Skeletal muscle tissue (tissue), 4 donors: ENCODE measurements around the gene CBFB. TPM values are rescaled to one million over a fixed set of nuclear protein-coding genes. Genes with fewer than 3 reads are reported as not detected.

Experiments used
- H3K27ac ChIP-seq: one replicate; pipeline ENCODE4 v1.7.0; 2013; ENCODE audit warnings: mild to moderate bottlenecking, low read depth, low read length, inconsistent platforms
- H3K27me3 ChIP-seq, 3 donors: one replicate each; pipeline ENCODE4 v1.7.0; 2013; ENCODE audit warnings: low read length in 3 of 3; ENCODE audit not compliant: control insufficient read depth in 3 of 3, insufficient read depth in 3 of 3
- H3K36me3 ChIP-seq, 3 donors: one replicate each; pipeline ENCODE4 v1.7.0; 2013; ENCODE audit warnings: low read length in 3 of 3; ENCODE audit not compliant: control insufficient read depth in 3 of 3, insufficient read depth in 3 of 3
- H3K4me1 ChIP-seq, 3 donors: one replicate each; pipeline ENCODE4 v1.7.0; 2013; ENCODE audit warnings: low read length in 3 of 3, mild to moderate bottlenecking in 3 of 3; ENCODE audit not compliant: control insufficient read depth in 3 of 3, insufficient read depth in 3 of 3
- H3K4me3 ChIP-seq, 3 donors: one replicate each; pipeline ENCODE4 v1.7.0; 2013; ENCODE audit warnings: low read length in 3 of 3
- H3K9ac ChIP-seq, 3 donors: one replicate each; pipeline ENCODE4 v1.7.0; 2013; ENCODE audit warnings: low read length in 3 of 3, mild to moderate bottlenecking in 3 of 3, moderate library complexity in 2 of 3, low read depth in 1 of 3
- H3K9me3 ChIP-seq, 3 donors: one replicate each; pipeline ENCODE4 v1.7.0; 2013; ENCODE audit warnings: low read length in 3 of 3; ENCODE audit not compliant: control insufficient read depth in 3 of 3
- total RNA-seq: library from RNA; depleted of rRNA; stranded (reverse); fragments of >200 nt; gene quantifications from one replicate; pipeline ENCODE4 v1.2.3, GENCODE V29; 2014
- donor health status: Osteomylitis.

The CBFB gene
- total RNA-seq, 1 donor from 2014 or later: 33.9 TPM

DNA sequence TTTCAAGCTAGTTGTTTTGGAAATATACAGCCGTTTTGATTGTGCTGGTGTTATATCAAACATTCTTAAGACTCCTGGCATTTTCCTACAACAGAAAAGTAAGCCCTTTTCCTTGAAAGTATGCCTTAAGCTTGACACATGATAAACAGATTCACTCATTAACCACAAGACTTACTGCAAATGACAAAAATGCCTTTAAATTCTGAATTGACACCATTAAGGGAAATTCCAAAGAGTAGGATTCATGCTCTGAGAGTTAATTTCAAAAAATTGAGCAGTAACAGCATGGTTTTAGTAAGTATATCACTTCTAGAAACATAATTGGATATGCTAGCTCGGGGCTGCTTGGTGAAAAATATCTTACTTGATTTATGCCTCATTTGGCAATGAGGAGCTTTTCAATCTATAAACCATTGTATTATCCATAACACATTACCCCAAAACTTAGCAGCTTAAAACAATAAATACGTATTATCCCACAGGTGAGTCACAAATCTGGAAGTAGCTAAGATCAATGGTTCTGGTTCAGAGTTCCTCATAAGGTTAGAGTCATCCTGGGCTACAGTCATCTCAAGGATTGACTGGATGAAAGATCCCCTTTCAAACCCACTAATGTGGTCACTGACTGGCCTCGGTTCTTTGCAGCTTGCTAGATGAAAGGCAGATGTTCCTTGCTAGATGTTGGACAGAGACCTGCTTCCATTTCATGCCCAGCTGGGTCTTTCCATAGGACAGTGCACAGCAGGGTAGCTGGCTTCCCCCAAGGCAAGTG is 72.5 kb downstream of the CBFB start:
- Histone ChIP-seq H3K4me3 (no peak overlapping the region), H3K9me3 (no peaks in the 10 kb centered on the region), H3K4me1 (peaks cover 0 to 8% (median 8%) of the 10 kb centered on the region in 3 donors), H3K27me3 (no peaks in the 10 kb centered on the region), H3K36me3 (peaks cover 0 to 4% (median 0%) of the 10 kb centered on the region in 3 donors), H3K27ac (no peak overlapping the region), H3K9ac (no peak overlapping the region)

DNA sequence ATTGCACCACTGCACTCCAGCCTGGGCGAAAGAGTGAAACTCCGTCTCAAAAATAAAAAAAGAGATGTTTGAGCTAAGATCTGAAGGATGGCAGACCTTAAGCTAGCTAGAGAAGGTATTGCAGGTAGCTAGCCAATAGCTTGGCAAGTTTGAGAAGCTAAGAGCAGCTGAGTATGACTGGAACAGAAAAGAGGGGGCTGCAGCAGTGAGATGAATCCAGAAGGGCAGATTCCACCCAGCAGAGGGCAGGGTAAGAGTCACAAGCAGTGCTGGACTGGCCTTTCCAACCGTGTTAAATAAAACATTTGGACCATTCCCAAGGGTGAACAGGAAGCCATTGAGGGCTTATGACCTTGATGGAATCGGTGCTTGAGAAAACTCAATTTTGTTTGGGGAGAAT is 75.1 kb downstream of the CBFB start:
- Histone ChIP-seq H3K4me3 (no peak overlapping the region), H3K9me3 (no peaks in the 10 kb centered on the region), H3K36me3 (no peaks in the 10 kb centered on the region), H3K27me3 (no peaks in the 10 kb centered on the region), H3K27ac (no peak overlapping the region), H3K4me1 (peaks cover 3 to 11% (median 11%) of the 10 kb centered on the region in 3 donors), H3K9ac (no peak overlapping the region)

DNA sequence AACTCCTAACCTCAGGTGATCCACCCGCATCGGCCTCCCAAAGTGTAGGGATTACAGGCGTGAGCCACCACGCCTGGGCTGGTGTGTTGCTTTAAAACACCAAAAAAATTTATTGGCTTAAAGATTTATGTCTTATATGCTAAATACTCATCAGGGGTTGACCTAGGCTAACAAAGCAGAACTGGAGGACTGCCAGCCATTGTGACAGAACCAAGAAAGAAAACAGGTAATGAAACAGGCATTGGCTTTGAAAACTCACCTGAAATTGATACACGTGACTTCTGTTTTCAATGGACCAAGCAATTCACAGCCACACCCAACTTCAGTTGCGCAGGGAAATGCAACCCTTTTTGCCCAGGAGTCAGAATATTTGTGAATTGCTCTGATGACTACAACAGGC is 75.9 kb downstream of the CBFB start:
- Histone ChIP-seq H3K4me1 (peaks cover 8 to 17% (median 16%) of the 10 kb centered on the region in 3 donors), H3K27ac (peak overlapping the region; percentile 33), H3K9me3 (no peaks in the 10 kb centered on the region), H3K36me3 (no peaks in the 10 kb centered on the region), H3K9ac (no peak overlapping the region), H3K4me3 (no peak overlapping the region), H3K27me3 (no peaks in the 10 kb centered on the region)

DNA sequence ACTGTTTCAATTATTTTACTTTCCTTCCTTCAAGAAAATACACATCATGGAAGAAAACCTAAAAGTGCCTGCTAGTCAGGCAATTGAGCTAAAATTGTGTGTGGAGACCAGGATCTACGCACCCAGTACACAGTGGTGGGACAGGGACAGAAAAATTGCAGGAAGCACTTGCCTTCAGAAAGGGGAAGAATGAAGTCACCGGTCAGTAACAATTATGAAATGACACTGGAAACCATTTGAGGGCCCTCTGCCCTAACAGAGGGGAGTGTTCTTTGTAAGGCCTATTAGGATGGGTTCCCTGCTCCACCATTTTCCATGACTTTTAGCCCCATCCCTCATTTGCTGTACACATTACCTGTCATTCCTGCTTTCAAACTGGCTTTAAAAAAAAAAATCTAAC is 76.3 kb downstream of the CBFB start:
- H3K9ac ChIP-seq: no peak overlapping the region
- H3K36me3 ChIP-seq: no peaks in the 10 kb centered on the region
- H3K27me3 ChIP-seq: no peaks in the 10 kb centered on the region
- H3K4me1 ChIP-seq: peaks cover 8 to 19% (median 16%) of the 10 kb centered on the region in 3 donors
- no peaks in the 10 kb centered on the region for H3K9me3 ChIP-seq
- peak overlapping the region; percentile 33 for H3K27ac ChIP-seq
- H3K4me3 ChIP-seq: no peak overlapping the region

GRCh38 chr16:67105881-67106280 is 76.9 kb downstream of the CBFB start:
- Histone ChIP-seq H3K27me3 (no peaks in the 10 kb centered on the region), H3K27ac (peak overlapping the region; percentile 54), H3K9me3 (no peaks in the 10 kb centered on the region), H3K36me3 (no peaks in the 10 kb centered on the region), H3K9ac (no peak overlapping the region), H3K4me3 (no peak overlapping the region), H3K4me1 (peaks cover 14 to 24% (median 22%) of the 10 kb centered on the region in 3 donors)

DNA sequence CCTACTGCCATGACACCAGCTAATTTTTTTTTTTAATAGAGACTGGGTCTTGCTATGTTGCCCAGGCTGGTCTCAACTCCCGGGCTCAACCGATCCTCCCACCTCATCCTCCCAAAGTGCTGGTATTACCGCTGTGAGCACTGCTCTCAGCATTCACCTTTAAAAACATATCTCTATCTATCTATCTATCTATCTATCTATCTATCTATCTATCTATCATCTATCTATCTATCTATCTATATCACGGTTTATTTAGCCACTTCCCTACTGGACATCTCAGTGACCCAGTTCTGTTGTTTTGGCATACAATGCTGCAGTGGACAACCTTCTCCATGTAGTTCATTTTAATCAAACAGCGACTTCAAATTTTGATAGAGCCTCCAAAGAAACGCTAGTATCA is 79.5 kb downstream of the CBFB start:
- Histone ChIP-seq H3K9me3 (no peaks in the 10 kb centered on the region), H3K4me1 (peaks cover 20 to 39% (median 29%) of the 10 kb centered on the region in 3 donors), H3K4me3 (no peak overlapping the region), H3K27ac (no peak overlapping the region), H3K27me3 (no peaks in the 10 kb centered on the region), H3K36me3 (peaks cover 3 to 7% (median 4%) of the 10 kb centered on the region in 3 donors), H3K9ac (peak overlapping the region in 1 of 3 donors; percentile 96)

DNA sequence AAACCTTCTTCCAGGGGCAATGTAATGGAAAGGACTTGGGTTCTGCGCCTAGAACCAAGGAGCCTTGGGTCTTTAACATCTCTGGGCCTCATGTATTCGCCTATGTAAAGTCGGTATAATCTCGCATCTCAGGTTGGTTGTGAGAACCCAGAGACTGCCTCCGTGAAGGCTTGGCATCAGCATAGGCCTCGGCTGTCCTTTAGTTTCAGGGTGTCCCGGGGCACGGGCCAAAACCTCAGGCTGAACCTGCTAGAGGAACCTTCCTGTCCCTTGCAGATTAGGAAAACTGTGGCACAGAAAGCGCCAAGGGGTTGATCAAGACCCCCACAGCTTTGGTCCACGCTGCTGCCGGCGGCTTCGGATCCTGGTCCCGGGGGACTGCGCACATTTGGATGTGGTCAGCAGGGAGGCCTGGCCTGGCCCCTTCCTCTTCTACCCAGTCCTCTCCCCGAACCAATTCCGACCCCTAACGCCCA is 80.0 kb downstream of the CBFB start:
- no peaks in the 10 kb centered on the region for H3K9me3 ChIP-seq
- H3K9ac ChIP-seq: peak overlapping the region; percentile 93 to 97 (median 96)
- H3K27me3 ChIP-seq: no peaks in the 10 kb centered on the region
- peaks cover 3 to 8% (median 4%) of the 10 kb centered on the region in 3 donors for H3K36me3 ChIP-seq
- H3K27ac ChIP-seq: peak overlapping the region; percentile 77
- H3K4me1 ChIP-seq: peaks cover 20 to 38% (median 29%) of the 10 kb centered on the region in 3 donors
- peak overlapping the region; percentile 74 to 97 (median 96) for H3K4me3 ChIP-seq

DNA sequence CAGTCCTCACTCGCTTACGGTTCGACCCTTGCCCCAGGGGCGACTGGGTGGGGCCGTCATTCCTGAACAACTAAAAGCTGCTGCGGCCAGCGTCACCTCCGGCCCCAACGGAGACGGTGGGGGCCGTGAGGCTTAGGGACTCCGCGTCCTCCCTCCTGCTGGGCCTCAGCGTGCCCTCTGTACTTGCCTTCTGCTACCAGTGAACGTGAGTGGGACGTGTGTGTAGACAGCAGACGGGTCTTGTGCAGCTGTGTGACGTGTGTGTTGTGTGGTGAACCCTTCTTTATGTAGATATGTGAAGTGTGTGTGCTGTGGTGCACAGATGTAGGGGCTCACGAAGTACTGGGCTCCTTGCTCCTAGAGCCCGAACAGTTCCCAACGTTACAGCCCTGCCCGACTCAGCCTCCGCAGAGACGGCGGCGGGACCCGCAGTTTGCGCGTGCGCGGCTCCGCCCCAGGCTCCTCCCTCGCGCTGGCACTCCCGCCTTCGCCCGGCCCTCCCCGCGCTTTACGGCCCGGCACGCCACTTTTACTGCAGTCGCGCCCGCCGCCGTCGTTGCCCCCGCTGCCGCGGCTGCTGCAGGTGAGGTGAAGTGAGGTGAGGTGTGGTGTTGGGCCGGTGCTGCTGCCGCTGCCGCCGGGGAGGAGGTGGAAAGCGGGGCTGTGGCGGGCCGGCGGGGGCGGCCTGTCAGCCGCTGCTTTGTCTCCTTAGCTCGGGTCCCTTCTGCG is 80.6 kb downstream of the CBFB start, which contains the start of gene PHAF1:
PHAF1 (plus strand) TSS at position 535 of the 729 bp plus-strand sequence. CDS start 235 bp downstream, outside the sequence.
- Histone ChIP-seq H3K27ac (peak within 1 kb of the TSS; percentile 77), H3K4me3 (peak within 1 kb of the TSS; percentile 74 to 97 (median 96)), H3K9ac (peak within 1 kb of the TSS; percentile 93 to 98 (median 96)), H3K27me3 (no peaks in the 10 kb centered on the region), H3K36me3 (peaks cover 3 to 8% (median 4%) of the 10 kb centered on the region in 3 donors), H3K9me3 (no peaks in the 10 kb centered on the region), H3K4me1 (peaks cover 20 to 34% (median 26%) of the 10 kb centered on the region in 3 donors)

- peaks cover 3 to 10% (median 4%) of the 10 kb centered on the region in 3 donors for H3K36me3 ChIP-seq
- no peak overlapping the region for H3K4me3 ChIP-seq
- H3K9ac ChIP-seq: no peak overlapping the region
- no peak overlapping the region for H3K27ac ChIP-seq
- H3K4me1 ChIP-seq: peaks cover 20 to 35% (median 21%) of the 10 kb centered on the region in 3 donors
- no peaks in the 10 kb centered on the region for H3K9me3 ChIP-seq
- H3K27me3 ChIP-seq: no peaks in the 10 kb centered on the region
These were observed 83.0 kb downstream of the CBFB start for GRCh38 chr16:67111951-67112444.
